ENCODE measurements around the gene TMEM184B.

DNA sequence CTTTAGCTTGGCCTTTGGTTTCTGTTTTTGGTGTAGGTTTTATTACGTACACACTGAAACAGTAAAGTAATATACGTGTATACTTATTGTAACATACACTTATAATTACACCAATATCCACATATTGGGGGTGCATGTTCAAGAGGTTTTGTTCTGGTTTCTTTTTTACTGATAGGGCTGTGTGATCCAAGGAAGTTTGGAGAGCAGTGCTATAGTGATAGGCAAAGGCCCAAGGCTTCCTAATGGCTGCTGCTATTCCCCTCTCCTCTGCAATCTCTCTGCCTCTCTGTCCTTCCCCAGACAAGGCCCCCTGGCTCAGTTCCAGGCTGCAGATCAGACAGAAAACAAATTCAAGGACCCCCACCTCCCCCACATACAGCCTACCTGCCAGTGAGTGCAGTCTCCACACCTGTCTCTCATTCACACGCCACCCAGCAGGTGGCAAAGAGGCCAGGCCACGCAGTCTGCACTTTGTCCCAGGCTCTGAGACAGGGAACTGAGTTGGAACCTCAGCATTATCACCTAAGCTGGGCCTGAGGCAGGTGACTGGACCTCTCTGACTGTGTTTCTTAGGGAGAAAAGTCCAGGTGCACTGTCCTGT, 15.1 kb downstream of the TMEM184B start:
- TF ChIP-seq, protein P1, sequence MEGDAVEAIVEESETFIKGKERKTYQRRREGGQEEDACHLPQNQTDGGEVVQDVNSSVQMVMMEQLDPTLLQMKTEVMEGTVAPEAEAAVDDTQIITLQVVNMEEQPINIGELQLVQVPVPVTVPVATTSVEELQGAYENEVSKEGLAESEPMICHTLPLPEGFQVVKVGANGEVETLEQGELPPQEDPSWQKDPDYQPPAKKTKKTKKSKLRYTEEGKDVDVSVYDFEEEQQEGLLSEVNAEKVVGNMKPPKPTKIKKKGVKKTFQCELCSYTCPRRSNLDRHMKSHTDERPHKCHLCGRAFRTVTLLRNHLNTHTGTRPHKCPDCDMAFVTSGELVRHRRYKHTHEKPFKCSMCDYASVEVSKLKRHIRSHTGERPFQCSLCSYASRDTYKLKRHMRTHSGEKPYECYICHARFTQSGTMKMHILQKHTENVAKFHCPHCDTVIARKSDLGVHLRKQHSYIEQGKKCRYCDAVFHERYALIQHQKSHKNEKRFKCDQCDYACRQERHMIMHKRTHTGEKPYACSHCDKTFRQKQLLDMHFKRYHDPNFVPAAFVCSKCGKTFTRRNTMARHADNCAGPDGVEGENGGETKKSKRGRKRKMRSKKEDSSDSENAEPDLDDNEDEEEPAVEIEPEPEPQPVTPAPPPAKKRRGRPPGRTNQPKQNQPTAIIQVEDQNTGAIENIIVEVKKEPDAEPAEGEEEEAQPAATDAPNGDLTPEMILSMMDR (IDR thresholded peaks at IDR 0.05), result no peak
- no peak for TF ChIP-seq POLR2A (IDR thresholded peaks at IDR 0.05)

All from prostate gland (tissue), 2 donors.